Trophoblast cell (in vitro differentiated cells and primary cell): Measurements from ENCODE around the gene KMO.

Source experiments
- DNase-seq, 2 donors: peaks; one replicate each; pipeline ENCODE4 v3.0.0-alpha.2; 2016
- H2AFZ ChIP-seq: 2 replicates; pipeline ENCODE4 v1.6.1; 2013; ENCODE audit warnings: low read length, moderate library complexity, mild to moderate bottlenecking; ENCODE audit not compliant: insufficient read depth, poor library complexity
- H2AK5ac ChIP-seq: 2 replicates; pipeline ENCODE4 v1.6.1; 2013; ENCODE audit warnings: mild to moderate bottlenecking, low read length
- H2BK120ac ChIP-seq: 2 replicates; pipeline ENCODE4 v1.6.1; 2013; ENCODE audit warnings: low read length, mild to moderate bottlenecking, moderate library complexity; ENCODE audit not compliant: insufficient read depth, poor library complexity
- H2BK12ac ChIP-seq: 2 replicates; pipeline ENCODE4 v1.6.1; 2013; ENCODE audit warnings: mild to moderate bottlenecking, low read length, moderate library complexity
- H2BK5ac ChIP-seq: 2 replicates; pipeline ENCODE4 v1.6.1; 2013; ENCODE audit warnings: low read length, low read depth, moderate library complexity, mild to moderate bottlenecking; ENCODE audit not compliant: poor library complexity
- H3K14ac ChIP-seq: 2 replicates; pipeline ENCODE4 v1.6.1; 2013; ENCODE audit warnings: mild to moderate bottlenecking, low read length
- H3K18ac ChIP-seq: 2 replicates; pipeline ENCODE4 v1.6.1; 2013; ENCODE audit warnings: mild to moderate bottlenecking, low read length
- H3K23ac ChIP-seq: 2 replicates; pipeline ENCODE4 v1.6.1; 2013; ENCODE audit warnings: low read length
- H3K27ac ChIP-seq: 2 replicates; pipeline ENCODE4 v1.5.1; 2013; ENCODE audit warnings: low read depth, mild to moderate bottlenecking, inconsistent platforms, low read length, moderate library complexity
- H3K27me3 ChIP-seq: 2 replicates; pipeline ENCODE4 v1.6.1; 2013; ENCODE audit warnings: inconsistent platforms, mild to moderate bottlenecking, low read length, moderate library complexity; ENCODE audit not compliant: insufficient read depth
- H3K36me3 ChIP-seq, 2 experiments: 1 replicate in 1 of 2; 2 replicates in 1 of 2; pipeline ENCODE4 v1.6.1; 2013; ENCODE audit warnings: low read length in 2 of 2, mild to moderate bottlenecking in 2 of 2, moderate library complexity in 1 of 2; ENCODE audit not compliant: insufficient read depth in 2 of 2, control insufficient read depth in 1 of 2
- H3K4ac ChIP-seq: 2 replicates; pipeline ENCODE4 v1.6.1; 2013; ENCODE audit warnings: low read depth, mild to moderate bottlenecking, low read length, moderate library complexity
- H3K4me1 ChIP-seq, 2 experiments: 1 replicate in 1 of 2; 2 replicates in 1 of 2; pipeline ENCODE4 v1.6.1; 2013; ENCODE audit warnings: low read length in 2 of 2, mild to moderate bottlenecking in 2 of 2, moderate library complexity in 1 of 2; ENCODE audit not compliant: insufficient read depth in 2 of 2, control insufficient read depth in 1 of 2
- H3K4me2 ChIP-seq: 2 replicates; pipeline ENCODE4 v1.6.1; 2013; ENCODE audit warnings: inconsistent platforms, mild to moderate bottlenecking, low read length, moderate library complexity
- H3K4me3 ChIP-seq: 2 replicates; pipeline ENCODE4 v1.5.1; 2013; ENCODE audit warnings: mild to moderate bottlenecking, low read depth, low read length, inconsistent platforms
- H3K79me1 ChIP-seq: one replicate; pipeline ENCODE4 v1.6.1; 2013; ENCODE audit warnings: low read length
- H3K79me2 ChIP-seq: 2 replicates; pipeline ENCODE4 v1.6.1; 2013; ENCODE audit warnings: low read length, mild to moderate bottlenecking; ENCODE audit not compliant: control insufficient read depth, insufficient read depth, poor library complexity
- H3K9ac ChIP-seq: 2 replicates; pipeline ENCODE4 v1.6.1; 2013; ENCODE audit warnings: mild to moderate bottlenecking, low read length
- H3K9me3 ChIP-seq: 2 replicates; pipeline ENCODE4 v1.6.1; 2013; ENCODE audit warnings: low read depth, mild to moderate bottlenecking, control low read depth, inconsistent platforms, low read length; ENCODE audit not compliant: insufficient read depth
- H4K12ac ChIP-seq: 2 replicates; pipeline ENCODE4 v1.6.1; 2013; ENCODE audit warnings: low read depth, mild to moderate bottlenecking, low read length, moderate library complexity
- H4K8ac ChIP-seq: 2 replicates; pipeline ENCODE4 v1.6.1; 2013; ENCODE audit warnings: low read depth, mild to moderate bottlenecking, low read length, moderate library complexity
- H4K91ac ChIP-seq: one replicate; pipeline ENCODE4 v1.6.1; 2013; ENCODE audit warnings: low read depth, mild to moderate bottlenecking, low read length, moderate library complexity
- WGBS: extraction: QIAGEN DNeasy Blood & Tissue Kit; methylation state at CpG from one replicate; pipeline ENCODE4 v1.1.7; 2013; ENCODE audit warnings: missing lambda C conversion rate; ENCODE audit not compliant: insufficient read length, insufficient coverage; ENCODE audit errors: extremely low coverage; 5-methylcytosine and 5-hydroxymethylcytosine counted together

Gene KMO

GRCh38 chr1:241536969-241537368, 4.8 kb downstream of the KMO start:
- Histone ChIP-seq H2BK120ac (no peak overlapping the region), H3K9ac (no peak overlapping the region), H3K14ac (no peak overlapping the region), H3K9me3 (no peaks in the 10 kb centered on the region), H3K36me3 (no peaks in the 10 kb centered on the region), H4K91ac (no peak overlapping the region), H3K27ac (no peak overlapping the region), H4K12ac (no peak overlapping the region), H2AK5ac (no peak overlapping the region), H3K79me2 (no peaks in the 10 kb centered on the region), H3K4me3 (no peak overlapping the region), H3K23ac (no peak overlapping the region), H2AFZ (no peak overlapping the region), H3K4me2 (no peak overlapping the region), H3K4ac (no peak overlapping the region), H3K18ac (no peak overlapping the region), H2BK12ac (no peak overlapping the region), H4K8ac (no peak overlapping the region), H3K27me3 (no peaks in the 10 kb centered on the region), H2BK5ac (no peak overlapping the region), H3K4me1 (no peaks in the 10 kb centered on the region), H3K79me1 (no peaks in the 10 kb centered on the region)
- DNase-seq: no peak
- WGBS: no CpG with 5 or more reads among the region's 2 CpGs

GRCh38 chr1:241542199-241542907, 10.2 kb downstream of the KMO start:
- no peak overlapping the region for H4K12ac ChIP-seq
- DNase-seq: peak in 1 of 2 donors; percentile 73
- H4K8ac ChIP-seq: no peak overlapping the region
- no peak overlapping the region for H2BK5ac ChIP-seq
- no peak overlapping the region for H3K9ac ChIP-seq
- H2BK12ac ChIP-seq: no peak overlapping the region
- H3K23ac ChIP-seq: no peak overlapping the region
- no peaks in the 10 kb centered on the region for H3K27me3 ChIP-seq
- H3K4ac ChIP-seq: no peak overlapping the region
- peaks cover 2% of the 10 kb centered on the region for H3K79me1 ChIP-seq
- no CpG with 5 or more reads among the region's 7 CpGs for WGBS
- no peak overlapping the region for H3K4me2 ChIP-seq
- peaks cover 2% of the 10 kb centered on the region for H3K79me2 ChIP-seq
- no peaks in the 10 kb centered on the region for H3K9me3 ChIP-seq
- H4K91ac ChIP-seq: no peak overlapping the region
- no peaks in the 10 kb centered on the region for H3K4me1 ChIP-seq
- H2AFZ ChIP-seq: no peak overlapping the region
- H2BK120ac ChIP-seq: peak overlapping the region; percentile 51
- no peak overlapping the region for H2AK5ac ChIP-seq
- no peak overlapping the region for H3K4me3 ChIP-seq
- no peaks in the 10 kb centered on the region for H3K36me3 ChIP-seq
- H3K14ac ChIP-seq: no peak overlapping the region
- no peak overlapping the region for H3K18ac ChIP-seq
- H3K27ac ChIP-seq: no peak overlapping the region

GRCh38 chr1:241548008-241548407, 15.8 kb downstream of the KMO start:
- Histone ChIP-seq H3K4me3 (no peak overlapping the region), H3K79me1 (no peaks in the 10 kb centered on the region)
- no CpG with 5 or more reads among the region's 2 CpGs for WGBS

GRCh38 chr1:241550318-241550717, 18.1 kb downstream of the KMO start:
- no peaks in the 10 kb centered on the region for H3K79me1 ChIP-seq
- no peak overlapping the region for H3K4me3 ChIP-seq
- no peak overlapping the region for H3K14ac ChIP-seq
- no peak overlapping the region for H2AFZ ChIP-seq
- H3K23ac ChIP-seq: no peak overlapping the region
- no peak overlapping the region for H3K9ac ChIP-seq
- no peak overlapping the region for H2BK12ac ChIP-seq
- no peak overlapping the region for H2BK5ac ChIP-seq
- no peaks in the 10 kb centered on the region for H3K4me1 ChIP-seq
- no peak overlapping the region for H3K4me2 ChIP-seq
- no CpG with 5 or more reads among the region's 1 CpG for WGBS
- no peak overlapping the region for H4K12ac ChIP-seq
- H3K9me3 ChIP-seq: no peaks in the 10 kb centered on the region
- peak in 1 of 2 donors; percentile 3 for DNase-seq
- no peaks in the 10 kb centered on the region for H3K27me3 ChIP-seq
- H4K91ac ChIP-seq: no peak overlapping the region
- H2AK5ac ChIP-seq: no peak overlapping the region
- H3K36me3 ChIP-seq: no peaks in the 10 kb centered on the region
- no peak overlapping the region for H4K8ac ChIP-seq
- no peak overlapping the region for H3K18ac ChIP-seq
- no peaks in the 10 kb centered on the region for H3K79me2 ChIP-seq
- no peak overlapping the region for H3K4ac ChIP-seq
- H2BK120ac ChIP-seq: no peak overlapping the region
- no peak overlapping the region for H3K27ac ChIP-seq

More at GRCh38 chr1:241548008-241548407, 15.8 kb downstream of the KMO start:
- no peak for DNase-seq
- Histone ChIP-seq H3K79me2 (no peaks in the 10 kb centered on the region), H3K27ac (no peak overlapping the region), H3K4me2 (no peak overlapping the region), H3K4me1 (no peaks in the 10 kb centered on the region), H4K8ac (no peak overlapping the region), H2AK5ac (no peak overlapping the region), H3K4ac (no peak overlapping the region), H2BK5ac (no peak overlapping the region), H3K9me3 (no peaks in the 10 kb centered on the region), H3K23ac (no peak overlapping the region), H2BK120ac (no peak overlapping the region), H3K14ac (no peak overlapping the region), H4K91ac (no peak overlapping the region), H3K9ac (no peak overlapping the region), H4K12ac (no peak overlapping the region), H2BK12ac (no peak overlapping the region), H3K18ac (no peak overlapping the region), H3K36me3 (no peaks in the 10 kb centered on the region), H3K27me3 (no peaks in the 10 kb centered on the region), H2AFZ (no peak overlapping the region)
